ENCODE results near the gene TMC4.
A peak's percentile ranks its signal among the peaks of the same experiment; 100 is the strongest.

Gene TMC4

GRCh38 chr19:54136864-54137698 lies 35.9 kb downstream of the TMC4 start:
- Mint-ChIP-seq H3K27me3 (no peaks in the 10 kb centered on the region), H3K9me3 (no peaks in the 10 kb centered on the region), H3K27ac (peak overlapping the region; percentile 88), H3K4me3 (peak overlapping the region; percentile 90), H3K36me3 (no peaks in the 10 kb centered on the region), H3K4me1 (peaks cover 42% of the 10 kb centered on the region)

GRCh38 chr19:54136086-54136863 lies 36.7 kb downstream of the TMC4 start:
- Mint-ChIP-seq H3K9me3 (no peaks in the 10 kb centered on the region), H3K27me3 (no peaks in the 10 kb centered on the region), H3K4me3 (peak overlapping the region; percentile 90), H3K36me3 (no peaks in the 10 kb centered on the region), H3K4me1 (peaks cover 35% of the 10 kb centered on the region), H3K27ac (peak overlapping the region; percentile 83)

- Mint-ChIP-seq H3K36me3 (no peaks in the 10 kb centered on the region), H3K27me3 (no peaks in the 10 kb centered on the region)
Observed at GRCh38 chr19:54133957-54134590, 38.9 kb downstream of the TMC4 start.

GRCh38 chr19:54133312-54133956 lies 39.5 kb downstream of the TMC4 start:
- Mint-ChIP-seq H3K27me3 (no peaks in the 10 kb centered on the region), H3K27ac (no peak overlapping the region), H3K4me1 (peaks cover 13% of the 10 kb centered on the region), H3K4me3 (no peak overlapping the region), H3K36me3 (no peaks in the 10 kb centered on the region), H3K9me3 (no peaks in the 10 kb centered on the region)

More at GRCh38 chr19:54133957-54134590, 38.9 kb downstream of the TMC4 start:
- no peaks in the 10 kb centered on the region for H3K9me3 Mint-ChIP-seq
- H3K27ac Mint-ChIP-seq = no peak overlapping the region
- peaks cover 18% of the 10 kb centered on the region for H3K4me1 Mint-ChIP-seq
- H3K4me3 Mint-ChIP-seq = no peak overlapping the region

GRCh38 chr19:54129617-54129996 lies 43.4 kb downstream of the TMC4 start:
- Mint-ChIP-seq H3K4me3 (no peak overlapping the region), H3K4me1 (no peaks in the 10 kb centered on the region), H3K9me3 (no peaks in the 10 kb centered on the region), H3K36me3 (peaks cover 4% of the 10 kb centered on the region), H3K27me3 (no peaks in the 10 kb centered on the region), H3K27ac (no peak overlapping the region)

- no peaks in the 10 kb centered on the region for H3K4me1 Mint-ChIP-seq
- H3K27ac Mint-ChIP-seq = no peak overlapping the region
- no peak overlapping the region for H3K4me3 Mint-ChIP-seq
Observed at GRCh38 chr19:54128796-54129616, 44.0 kb downstream of the TMC4 start.

GRCh38 chr19:54128441-54128725 lies 44.6 kb downstream of the TMC4 start:
- H3K9me3 Mint-ChIP-seq = no peaks in the 10 kb centered on the region
- peaks cover 4% of the 10 kb centered on the region for H3K36me3 Mint-ChIP-seq
- H3K27ac Mint-ChIP-seq = no peak overlapping the region
- no peak overlapping the region for H3K4me3 Mint-ChIP-seq
- H3K27me3 Mint-ChIP-seq = no peaks in the 10 kb centered on the region
- no peaks in the 10 kb centered on the region for H3K4me1 Mint-ChIP-seq

More at GRCh38 chr19:54128796-54129616, 44.0 kb downstream of the TMC4 start:
- H3K36me3 Mint-ChIP-seq = peaks cover 4% of the 10 kb centered on the region
- no peaks in the 10 kb centered on the region for H3K9me3 Mint-ChIP-seq
- H3K27me3 Mint-ChIP-seq = no peaks in the 10 kb centered on the region

- peaks cover 4% of the 10 kb centered on the region for H3K36me3 Mint-ChIP-seq
- no peaks in the 10 kb centered on the region for H3K9me3 Mint-ChIP-seq
- H3K27ac Mint-ChIP-seq = no peak overlapping the region
- no peaks in the 10 kb centered on the region for H3K27me3 Mint-ChIP-seq
- H3K4me1 Mint-ChIP-seq = no peaks in the 10 kb centered on the region
- H3K4me3 Mint-ChIP-seq = no peak overlapping the region
Observed at GRCh38 chr19:54127688-54128440, 45.1 kb downstream of the TMC4 start.

GRCh38 chr19:54125713-54126112 lies 47.2 kb downstream of the TMC4 start:
- no peaks in the 10 kb centered on the region for H3K9me3 Mint-ChIP-seq
- peaks cover 9% of the 10 kb centered on the region for H3K36me3 Mint-ChIP-seq
- H3K4me1 Mint-ChIP-seq = no peaks in the 10 kb centered on the region
- no peaks in the 10 kb centered on the region for H3K27me3 Mint-ChIP-seq
- H3K27ac Mint-ChIP-seq = no peak overlapping the region
- H3K4me3 Mint-ChIP-seq = no peak overlapping the region

- H3K27ac Mint-ChIP-seq = no peak overlapping the region
- no peaks in the 10 kb centered on the region for H3K27me3 Mint-ChIP-seq
- no peak overlapping the region for H3K4me3 Mint-ChIP-seq
- no peaks in the 10 kb centered on the region for H3K4me1 Mint-ChIP-seq
- H3K36me3 Mint-ChIP-seq = peaks cover 11% of the 10 kb centered on the region
- H3K9me3 Mint-ChIP-seq = no peaks in the 10 kb centered on the region
Observed at GRCh38 chr19:54124393-54124792, 48.6 kb downstream of the TMC4 start.

- H3K4me3 Mint-ChIP-seq = no peak overlapping the region
- no peaks in the 10 kb centered on the region for H3K4me1 Mint-ChIP-seq
- no peaks in the 10 kb centered on the region for H3K27me3 Mint-ChIP-seq
- H3K36me3 Mint-ChIP-seq = peaks cover 11% of the 10 kb centered on the region
- H3K9me3 Mint-ChIP-seq = no peaks in the 10 kb centered on the region
- H3K27ac Mint-ChIP-seq = no peak overlapping the region
Observed at GRCh38 chr19:54123682-54124081, 49.3 kb downstream of the TMC4 start.

GRCh38 chr19:54121259-54121658 lies 51.7 kb downstream of the TMC4 start:
- Mint-ChIP-seq H3K4me1 (peaks cover 13% of the 10 kb centered on the region), H3K27ac (no peak overlapping the region), H3K4me3 (no peak overlapping the region), H3K9me3 (no peaks in the 10 kb centered on the region), H3K36me3 (peaks cover 9% of the 10 kb centered on the region), H3K27me3 (no peaks in the 10 kb centered on the region)

GRCh38 chr19:54115109-54116063 lies 57.6 kb downstream of the TMC4 start, which contains the start of the genes PRPF31 and TFPT:
Gene PRPF31, plus strand, starts transcription at chr19:54115754. Its CDS starts 2,525 bp downstream, at chr19:54118279.
Gene TFPT, minus strand, starts transcription at chr19:54115657. Its CDS starts 388 bp downstream, at chr19:54115269.
- Mint-ChIP-seq H3K27me3 (no peaks in the 10 kb centered on the region), H3K9me3 (no peaks in the 10 kb centered on the region), H3K4me3 (peak within 1 kb of the TSS; percentile 98), H3K27ac (peak within 1 kb of the TSS; percentile 97), H3K36me3 (peaks cover 10% of the 10 kb centered on the region), H3K4me1 (peaks cover 42% of the 10 kb centered on the region)
